Thyroid gland (tissue), 4 donors: ENCODE results near the gene MSLN. TPM values are rescaled to one million over a fixed set of nuclear protein-coding genes. Genes with fewer than 3 reads are reported as not detected.

Source experiments
- DNase-seq, 2 donors: peaks; one replicate each; pipeline ENCODE4 v3.0.0-alpha.2; 2019
- H3K27ac ChIP-seq, 3 donors: fragments of 200-600 bp; sonication (generic); 1 replicate in 2 of 3; 2 replicates in 1 of 3; pipeline ENCODE4 v1.5.1; 2016 to 2019; ENCODE audit warnings: mild to moderate bottlenecking in 1 of 3, moderate library complexity in 1 of 3
- H3K27me3 ChIP-seq: fragments of 200-600 bp; sonication (generic); one replicate; pipeline ENCODE4 v1.5.1; 2019
- H3K36me3 ChIP-seq, 2 donors: fragments of 200-600 bp; sonication (generic); one replicate each; pipeline ENCODE4 v1.5.1; 2016 to 2019
- H3K4me1 ChIP-seq, 2 donors: fragments of 200-600 bp; sonication (generic); one replicate each; pipeline ENCODE4 v1.5.1; 2017 to 2019
- H3K4me3 ChIP-seq, 3 donors: fragments of 200-600 bp; sonication (generic); replicated peaks in 1 of 3; 1 replicate in 2 of 3; 2 replicates in 1 of 3; pipeline ENCODE4 v1.5.1; 2016; ENCODE audit warnings: mild to moderate bottlenecking in 1 of 3
- H3K9me3 ChIP-seq: fragments of 200-600 bp; sonication (generic); one replicate; pipeline ENCODE4 v1.5.1; 2017
- POLR2A ChIP-seq, 2 donors: fragments of 450-650 bp; IDR thresholded peaks; one replicate each; pipeline ENCODE4 v1.6.1; 2017; ENCODE audit warnings: antibody characterized with exemption in 2 of 2, mild to moderate bottlenecking in 2 of 2, moderate library complexity in 1 of 2
- WGBS, 2 donors: methylation state at CpG; one replicate each; pipeline ENCODE4 v1.1.5; 2017; 5-methylcytosine and 5-hydroxymethylcytosine counted together
- intact Hi-C: fragments of 100-400 bp; cut with DNase I; formaldehyde crosslinking; loops from one replicate; pipeline ENCODE4 v1.15.1; 2023
- total RNA-seq, 4 donors: library from RNA; depleted of rRNA; stranded (reverse); fragments of >200 nt; gene quantifications; one replicate each; pipeline ENCODE4 v1.2.3, GENCODE V29; 2016
- TF ChIP-seq, protein P1 (sequence below), 6 experiments: fragments of 200-600 bp in 3 of 6; fragments of 450-650 bp in 3 of 6; sonication (generic) in 3 of 6; IDR thresholded peaks; one replicate each; pipeline ENCODE4 v1.5.1; 2016 to 2019; ENCODE audit warnings: antibody characterized with exemption in 6 of 6, mild to moderate bottlenecking in 2 of 6, inconsistent platforms in 1 of 6, moderate library complexity in 1 of 6

The MSLN gene
- total RNA-seq, 4 donors from 2014 or later: not detected

DNA sequence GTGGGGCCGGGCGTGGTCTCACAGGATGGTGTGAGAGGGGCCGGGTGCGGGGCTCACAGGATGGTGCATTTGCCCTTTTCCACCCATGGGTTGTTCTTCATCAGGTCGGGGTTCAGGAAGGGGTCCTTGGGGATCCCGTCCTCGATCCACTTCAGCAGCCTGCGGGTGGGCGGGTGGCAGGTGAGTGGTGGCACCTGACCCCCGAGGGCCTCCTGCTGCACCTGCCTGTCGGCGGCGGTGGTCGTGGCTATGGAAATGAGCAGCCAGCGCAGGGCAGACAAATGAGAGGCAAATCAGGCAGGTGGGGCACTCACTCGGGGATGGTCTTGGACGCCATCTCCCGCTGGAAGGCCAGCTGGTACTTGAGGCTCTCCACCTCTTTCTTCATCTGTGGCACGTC is 38.1 kb downstream of the MSLN start:
- no peak for TF ChIP-seq POLR2A (IDR thresholded peaks at IDR 0.05)
- TF ChIP-seq, protein P1, sequence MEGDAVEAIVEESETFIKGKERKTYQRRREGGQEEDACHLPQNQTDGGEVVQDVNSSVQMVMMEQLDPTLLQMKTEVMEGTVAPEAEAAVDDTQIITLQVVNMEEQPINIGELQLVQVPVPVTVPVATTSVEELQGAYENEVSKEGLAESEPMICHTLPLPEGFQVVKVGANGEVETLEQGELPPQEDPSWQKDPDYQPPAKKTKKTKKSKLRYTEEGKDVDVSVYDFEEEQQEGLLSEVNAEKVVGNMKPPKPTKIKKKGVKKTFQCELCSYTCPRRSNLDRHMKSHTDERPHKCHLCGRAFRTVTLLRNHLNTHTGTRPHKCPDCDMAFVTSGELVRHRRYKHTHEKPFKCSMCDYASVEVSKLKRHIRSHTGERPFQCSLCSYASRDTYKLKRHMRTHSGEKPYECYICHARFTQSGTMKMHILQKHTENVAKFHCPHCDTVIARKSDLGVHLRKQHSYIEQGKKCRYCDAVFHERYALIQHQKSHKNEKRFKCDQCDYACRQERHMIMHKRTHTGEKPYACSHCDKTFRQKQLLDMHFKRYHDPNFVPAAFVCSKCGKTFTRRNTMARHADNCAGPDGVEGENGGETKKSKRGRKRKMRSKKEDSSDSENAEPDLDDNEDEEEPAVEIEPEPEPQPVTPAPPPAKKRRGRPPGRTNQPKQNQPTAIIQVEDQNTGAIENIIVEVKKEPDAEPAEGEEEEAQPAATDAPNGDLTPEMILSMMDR (IDR thresholded peaks at IDR 0.05): no peak
- H3K27me3 ChIP-seq: peaks cover 8% of the 10 kb centered on the region
- H3K36me3 ChIP-seq: no peaks in the 10 kb centered on the region
- no peak for DNase-seq
- no peak overlapping the region for H3K4me3 ChIP-seq
- no peaks in the 10 kb centered on the region for H3K9me3 ChIP-seq
- intact Hi-C loops: no loop called here
- no peak overlapping the region for H3K27ac ChIP-seq
- no peaks in the 10 kb centered on the region for H3K4me1 ChIP-seq
- WGBS, 2 donors: 90% methylated on average over 6 to 19 of the region's 19 CpGs

GRCh38 chr16:799111-799947 is 38.8 kb downstream of the MSLN start:
- Histone ChIP-seq H3K27ac (no peak overlapping the region), H3K9me3 (no peaks in the 10 kb centered on the region), H3K36me3 (no peaks in the 10 kb centered on the region), H3K4me3 (no peak overlapping the region), H3K4me1 (no peaks in the 10 kb centered on the region), H3K27me3 (peaks cover 8% of the 10 kb centered on the region)
- DNase-seq: no peak
- WGBS, 2 donors: 76 to 80% methylated on average over 8 to 9 of the region's 22 CpGs
- intact Hi-C loops: no loop called here
- TF ChIP-seq, protein P1 (IDR thresholded peaks at IDR 0.05): no peak
- no peak for TF ChIP-seq POLR2A (IDR thresholded peaks at IDR 0.05)

- TF ChIP-seq POLR2A (IDR thresholded peaks at IDR 0.05): no peak
- TF ChIP-seq, protein P1 (IDR thresholded peaks at IDR 0.05): no peak
- H3K27ac ChIP-seq: no peak within 1 kb of the TSS
- intact Hi-C loops: no loop called here
- no peaks in the 10 kb centered on the region for H3K4me1 ChIP-seq
- H3K36me3 ChIP-seq: no peaks in the 10 kb centered on the region
- DNase-seq: no peak
- no peaks in the 10 kb centered on the region for H3K9me3 ChIP-seq
- WGBS, 2 donors: 2 to 17% methylated on average over 6 to 9 of the region's 57 CpGs
- no peak within 1 kb of the TSS for H3K4me3 ChIP-seq
- H3K27me3 ChIP-seq: peaks cover 8% of the 10 kb centered on the region
Measured at GRCh38 chr16:799948-800833, 39.7 kb downstream of the MSLN start, which contains the start of gene GNG13. Gene GNG13, minus strand, starts transcription at chr16:800734. Its CDS starts 1,657 bp downstream, at chr16:799077.

DNA sequence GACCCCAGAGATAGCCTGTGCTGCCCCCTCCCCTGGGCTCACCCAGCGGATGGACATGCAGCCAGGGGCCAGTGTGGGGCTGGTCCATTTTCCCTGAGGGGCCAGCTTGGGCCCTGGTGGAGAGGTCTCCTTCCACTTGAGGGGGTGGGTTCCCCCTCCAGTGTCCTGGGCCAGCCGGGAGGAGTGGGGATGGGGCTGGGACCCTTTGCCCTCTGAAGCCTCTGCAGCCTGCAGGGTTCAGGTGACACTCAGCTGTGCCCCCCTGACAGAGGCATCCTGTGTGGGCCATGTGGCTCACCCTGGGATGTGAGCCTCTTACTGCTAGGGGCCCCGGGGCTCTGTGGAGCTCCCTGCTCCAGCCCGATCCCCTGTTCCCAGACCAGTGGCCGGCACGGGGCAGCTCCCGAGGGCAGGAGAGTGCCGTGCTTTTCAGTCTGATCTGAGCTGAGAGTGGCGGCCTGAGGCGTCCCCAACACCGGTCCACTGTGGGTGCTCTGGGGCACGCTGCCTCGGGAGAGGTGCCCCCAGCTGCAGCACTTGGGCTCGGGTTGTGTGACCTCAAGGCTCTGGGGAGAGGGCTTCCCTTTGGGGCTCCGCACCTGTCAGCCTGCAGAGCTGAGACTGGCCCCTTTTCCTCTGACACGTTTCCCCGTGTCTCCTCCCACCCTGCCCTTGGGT is 40.4 kb downstream of the MSLN start:
- H3K27ac ChIP-seq: no peak overlapping the region
- no peak overlapping the region for H3K4me3 ChIP-seq
- H3K4me1 ChIP-seq: no peaks in the 10 kb centered on the region
- intact Hi-C loops: no loop called here
- no peaks in the 10 kb centered on the region for H3K9me3 ChIP-seq
- peaks cover 8% of the 10 kb centered on the region for H3K27me3 ChIP-seq
- no peak for DNase-seq
- 0% methylated on average over 1 of the region's 17 CpGs; no CpG with 5 or more reads in 1 of the 2 donors for WGBS, 2 donors
- H3K36me3 ChIP-seq: no peaks in the 10 kb centered on the region
- no peak for TF ChIP-seq POLR2A (IDR thresholded peaks at IDR 0.05)
- TF ChIP-seq, protein P1 (IDR thresholded peaks at IDR 0.05): no peak
